Heart left ventricle (tissue), 13 donors: Measurements from ENCODE around the gene RCHY1.

Experiments used
- CTCF ChIP-seq, 12 donors: fragments of 200-600 bp; sonication (generic) in 4 of 12; IDR thresholded peaks; one replicate each; pipeline versions ENCODE4 v1.5.0 to v1.8.0; 2018 to 2022; ENCODE audit warnings: antibody characterized with exemption in 12 of 12, mild to moderate bottlenecking in 5 of 12
- POLR2A ChIP-seq, 2 donors: fragments of 450-650 bp; IDR thresholded peaks; one replicate each; pipeline ENCODE4 v1.6.1; 2017; ENCODE audit warnings: antibody characterized with exemption in 2 of 2, mild to moderate bottlenecking in 2 of 2, moderate library complexity in 2 of 2
- donor health status: ischemic (EF 13 %, LVEDD 7.1; RV severe dilation, severe dysfunction).
- donor health status: DM: no; HTN: yes; CAD: no.
- donor health status: DM: no; HTN: no; CAD: no.
- donor health status: ischemic (EF 25% LVEDD 6.9; RV normal size, moderate dysfunction).
- donor health status: ischemic (EF 25% LVEDD 5.7; RV mildly dilated, moderate dysfunction).
- donor health status: ischemic (EF 35%, LVEDD 5.7; RV mildly dilated, moderate dysfunction).
- donor health status: nonischemic (EF 11% LVEDD 7.7; RV severe dilation, severe dysfunction).
- donor health status: DM: yes; HTN: yes; CAD: no.
- donor health status: PGD.
- donor health status: ischemic (EF 29% LVEDD 5.4; RV normal size, mild dysfunction).
- donor health status: nonischemic (EF 23%, LVEDD 6.1; RV moderate dilation, normal function).

GRCh38 chr4:75527482-75527881 is 13.3 kb upstream of the RCHY1 start:
- TF ChIP-seq POLR2A (IDR thresholded peaks at IDR 0.05), result no peak
- TF ChIP-seq CTCF (IDR thresholded peaks at IDR 0.05), result no peak
